Kidney (tissue), 14 donors: ENCODE data around the gene TNFAIP8. TPM values are rescaled to one million over a fixed set of nuclear protein-coding genes. Genes with fewer than 3 reads are reported as not detected.

ENCODE experiments used
- DNase-seq, 5 donors: peaks; one replicate each; pipeline ENCODE4 v3.0.0-alpha.2; 2013 to 2020
- FAIRE-seq: peaks from 2 replicates; lab custom pipeline; 2012; peaks lifted over from hg19 to GRCh38; lab: Jason Lieb, UNC
- H3K27ac ChIP-seq, 2 donors: one replicate each; pipeline ENCODE4 v1.7.0; 2013; ENCODE audit warnings: low read depth in 2 of 2, low read length in 2 of 2, inconsistent platforms in 1 of 2
- H3K27me3 ChIP-seq: one replicate; pipeline ENCODE4 v1.7.1; 2013; ENCODE audit warnings: low read length, inconsistent platforms; ENCODE audit not compliant: control insufficient read depth, insufficient read depth
- H3K36me3 ChIP-seq, 3 donors: one replicate each; pipeline versions ENCODE4 v1.7.0 to v1.7.1; 2013; ENCODE audit warnings: low read length in 3 of 3, control low read depth in 1 of 3, inconsistent platforms in 1 of 3; ENCODE audit not compliant: insufficient read depth in 3 of 3, control insufficient read depth in 2 of 3
- H3K4me1 ChIP-seq, 3 donors: one replicate each; pipeline versions ENCODE4 v1.7.0 to v1.7.1; 2013; ENCODE audit warnings: low read length in 3 of 3, inconsistent platforms in 1 of 3, low read depth in 1 of 3; ENCODE audit not compliant: control insufficient read depth in 2 of 3, insufficient read depth in 2 of 3
- H3K4me3 ChIP-seq, 3 donors: one replicate each; pipeline versions ENCODE4 v1.7.0 to v1.8.1; 2013; ENCODE audit warnings: low read length in 3 of 3, control low read depth in 1 of 3, inconsistent platforms in 1 of 3
- H3K9ac ChIP-seq, 3 donors: one replicate each; pipeline versions ENCODE4 v1.7.0 to v1.7.1; 2013; ENCODE audit warnings: low read length in 3 of 3, control low read depth in 1 of 3, inconsistent platforms in 1 of 3
- H3K9me3 ChIP-seq, 3 donors: one replicate each; pipeline versions ENCODE4 v1.7.0 to v1.7.1; 2013; ENCODE audit warnings: low read length in 3 of 3, control low read depth in 1 of 3, inconsistent platforms in 1 of 3; ENCODE audit not compliant: control insufficient read depth in 2 of 3, insufficient read depth in 1 of 3
- CTCF ChIP-seq: IDR thresholded peaks from 3 replicates; pipeline ENCODE4 v1.5.1; 2012; ENCODE audit warnings: mild to moderate bottlenecking, moderate library complexity, borderline replicate concordance; ENCODE audit not compliant: insufficient read depth; ENCODE audit errors: extremely low read depth
- intact Hi-C: fragments of 100-400 bp; cut with DNase I; formaldehyde crosslinking; loops from one replicate; pipeline ENCODE4 v1.11.1; 2022
- polyA plus RNA-seq: library from polyadenylated mRNA; stranded (reverse); fragments of 350-450 nt; fragmentation: Illumina TruSeq; extraction: RNeasy Lipid Tissue Mini Kit (QIAGEN cat#74804); gene quantifications from one replicate; pipeline ENCODE4 v1.2.3, GENCODE V29; 2014; ENCODE audit warnings: low read depth, low replicate concordance; ENCODE audit not compliant: insufficient read depth
- total RNA-seq: library from RNA; stranded (reverse); fragmentation: NEBNext Ultra II Directional; extraction: Animal tissue kit (Norgen Biotek cat#: 25700); gene quantifications from one replicate; pipeline ENCODE4 v1.2.1, GENCODE V29; 2021
- donor health status: control.
- donor health status: control.
- donor health status: control.
- donor health status: control.
- donor health status: control.
- donor health status: DM: yes; HTN: yes; CAD: no.
- donor health status: Normal renal cell carcinoma (clear cell type).

TNFAIP8 gene
- total and polyA plus RNA-seq, 2 donors from 2014 or later: 13.3 to 41.5 TPM

GRCh38 chr5:119382169-119382568, 26.4 kb downstream of the TNFAIP8 start:
- Histone ChIP-seq H3K27me3 (no peaks in the 10 kb centered on the region), H3K36me3 (no peaks in the 10 kb centered on the region), H3K4me3 (no peak overlapping the region), H3K4me1 (peaks cover 0 to 7% (median 4%) of the 10 kb centered on the region in 3 donors), H3K9ac (no peak overlapping the region), H3K27ac (no peak overlapping the region), H3K9me3 (no peaks in the 10 kb centered on the region)
- FAIRE-seq: no peak
- DNase-seq: no peak
- no peak for TF ChIP-seq CTCF
- intact Hi-C loops: no loop called here

- H3K27ac ChIP-seq: no peak overlapping the region
- no peak overlapping the region for H3K4me3 ChIP-seq
- FAIRE-seq (no peak), DNase-seq (no peak)
- H3K27me3 ChIP-seq: no peaks in the 10 kb centered on the region
- H3K36me3 ChIP-seq: no peaks in the 10 kb centered on the region
- no peaks in the 10 kb centered on the region for H3K9me3 ChIP-seq
- intact Hi-C loops: no loop called here
- TF ChIP-seq CTCF: no peak
- peaks cover 0 to 7% (median 7%) of the 10 kb centered on the region in 3 donors for H3K4me1 ChIP-seq
- no peak overlapping the region for H3K9ac ChIP-seq
Measured at GRCh38 chr5:119383008-119383407, 27.2 kb downstream of the TNFAIP8 start.

- Histone ChIP-seq H3K4me1 (peaks cover 6 to 15% (median 7%) of the 10 kb centered on the region in 3 donors), H3K9ac (no peak overlapping the region), H3K27me3 (no peaks in the 10 kb centered on the region), H3K36me3 (no peaks in the 10 kb centered on the region), H3K27ac (no peak overlapping the region), H3K9me3 (no peaks in the 10 kb centered on the region), H3K4me3 (no peak overlapping the region)
- DNase-seq (peak in 1 of 5 donors; percentile 51), FAIRE-seq (no peak)
- TF ChIP-seq CTCF: no peak
- intact Hi-C loops: no loop called here
Measured at GRCh38 chr5:119385136-119385535, 29.3 kb downstream of the TNFAIP8 start.

GRCh38 chr5:119385536-119386128, 29.8 kb downstream of the TNFAIP8 start:
- no peak overlapping the region for H3K9ac ChIP-seq
- intact Hi-C loops: no loop called here
- no peak overlapping the region for H3K27ac ChIP-seq
- FAIRE-seq (no peak), DNase-seq (no peak)
- no peaks in the 10 kb centered on the region for H3K27me3 ChIP-seq
- H3K4me1 ChIP-seq: peaks cover 6 to 15% (median 7%) of the 10 kb centered on the region in 3 donors
- no peaks in the 10 kb centered on the region for H3K36me3 ChIP-seq
- no peak overlapping the region for H3K4me3 ChIP-seq
- no peaks in the 10 kb centered on the region for H3K9me3 ChIP-seq
- TF ChIP-seq CTCF: no peak
